Neural cell (in vitro differentiated cells): Measurements from ENCODE around the gene LPIN1. TPM values are rescaled to one million over a fixed set of nuclear protein-coding genes. Genes with fewer than 3 reads are reported as not detected.

Experiments
- H2AFZ ChIP-seq: fragments of 200-600, 300-800 bp; sonication (generic), shearing (Covaris generic); 2 replicates; pipeline ENCODE4 v1.6.0; 2014; ENCODE audit warnings: low read depth, mild to moderate bottlenecking, antibody characterized with exemption, low read length, moderate library complexity
- H3F3A ChIP-seq: fragments of 200-600 bp; shearing (Covaris generic); 2 replicates; pipeline ENCODE4 v1.6.1; 2016; ENCODE audit warnings: mild to moderate bottlenecking, moderate library complexity, mixed read lengths, antibody characterized with exemption, low read length; ENCODE audit not compliant: insufficient read depth, poor library complexity, severe bottlenecking
- H3K27ac ChIP-seq: fragments of 200-600, 300-800 bp; sonication (generic), shearing (Covaris generic); 2 replicates; pipeline ENCODE4 v1.5.1; 2014; ENCODE audit warnings: mild to moderate bottlenecking, low read length, moderate library complexity
- H3K27me3 ChIP-seq: fragments of 300-800, 200-600 bp; sonication (generic), shearing (Covaris generic); 2 replicates; pipeline ENCODE4 v1.6.0; 2014; ENCODE audit warnings: mild to moderate bottlenecking, low read depth, low read length, moderate library complexity; ENCODE audit not compliant: insufficient read depth
- H3K36me3 ChIP-seq: fragments of 300-800, 200-600 bp; sonication (generic), shearing (Covaris generic); 2 replicates; pipeline ENCODE4 v1.5.1; 2014; ENCODE audit warnings: mild to moderate bottlenecking, antibody characterized with exemption, low read length, moderate library complexity; ENCODE audit not compliant: insufficient read depth
- H3K4me2 ChIP-seq: fragments of 300-800, 200-600 bp; sonication (generic), shearing (Covaris generic); 2 replicates; pipeline ENCODE4 v1.6.0; 2014; ENCODE audit warnings: mild to moderate bottlenecking, low read length
- H3K4me3 ChIP-seq: fragments of 300-800, 200-600 bp; sonication (generic), shearing (Covaris generic); 2 replicates; pipeline ENCODE4 v1.5.1; 2014; ENCODE audit warnings: mild to moderate bottlenecking, low read length, moderate library complexity
- H3K79me2 ChIP-seq: fragments of 200-600 bp; shearing (Covaris generic); replicated peaks from 2 replicates; pipeline ENCODE4 v1.6.0; 2014; ENCODE audit warnings: mild to moderate bottlenecking, low read length, moderate library complexity; ENCODE audit not compliant: insufficient read depth
- H3K9ac ChIP-seq: fragments of 300-800, 200-600 bp; sonication (generic), shearing (Covaris generic); 2 replicates; pipeline ENCODE4 v1.6.1; 2016; ENCODE audit warnings: mild to moderate bottlenecking, low read length, mixed read lengths
- H3K9me2 ChIP-seq: fragments of 200-600 bp; shearing (Covaris generic); 2 replicates; pipeline ENCODE4 v1.6.1; 2016; ENCODE audit warnings: mild to moderate bottlenecking, low read length, mixed read lengths; ENCODE audit not compliant: insufficient read depth
- H3K9me3 ChIP-seq: fragments of 200-600, 300-800 bp; sonication (generic), shearing (Covaris generic); 2 replicates; pipeline ENCODE4 v1.6.1; 2016; ENCODE audit warnings: mild to moderate bottlenecking, mixed run types, low read length, moderate library complexity, mixed read lengths
- H4K20me1 ChIP-seq: fragments of 200-600 bp; shearing (Covaris generic); 2 replicates; pipeline ENCODE4 v1.6.1; 2016; ENCODE audit warnings: mild to moderate bottlenecking, mixed run types; ENCODE audit not compliant: insufficient read depth
- CTCF ChIP-seq: fragments of 450-650 bp; IDR thresholded peaks from 2 replicates; pipeline ENCODE4 v1.5.1; 2014; ENCODE audit warnings: antibody characterized with exemption, mild to moderate bottlenecking, moderate library complexity; ENCODE audit not compliant: poor library complexity, severe bottlenecking
- EP300 ChIP-seq: fragments of 450-650 bp; conservative IDR thresholded peaks from 2 replicates; pipeline ENCODE4 v1.6.1; 2014; ENCODE audit warnings: antibody characterized with exemption, mild to moderate bottlenecking, moderate library complexity; ENCODE audit not compliant: poor library complexity, severe bottlenecking
- EZH2 ChIP-seq: fragments of 200-600, 300-800 bp; shearing (Covaris generic), sonication (generic); IDR thresholded peaks from 2 replicates; pipeline ENCODE4 v1.6.1; 2014; ENCODE audit warnings: antibody characterized with exemption, low read length, borderline replicate concordance, mild to moderate bottlenecking; ENCODE audit not compliant: insufficient read depth, poor library complexity, severe bottlenecking
- MXI1 ChIP-seq: fragments of 450-650 bp; conservative IDR thresholded peaks from 2 replicates; pipeline ENCODE4 v1.6.1; 2014; ENCODE audit warnings: antibody characterized with exemption, mild to moderate bottlenecking; ENCODE audit not compliant: poor library complexity, severe bottlenecking
- POLR2AphosphoS5 ChIP-seq: IDR thresholded peaks from 2 replicates; pipeline ENCODE4 v1.6.1; 2012
- RAD21 ChIP-seq: fragments of 450-650 bp; conservative IDR thresholded peaks from 2 replicates; pipeline ENCODE4 v1.6.1; 2014; ENCODE audit warnings: antibody characterized with exemption, mild to moderate bottlenecking, moderate library complexity
- SMC3 ChIP-seq: fragments of 450-650 bp; conservative IDR thresholded peaks from 2 replicates; pipeline ENCODE4 v1.6.1; 2014; ENCODE audit warnings: antibody characterized with exemption, mild to moderate bottlenecking, moderate library complexity; ENCODE audit not compliant: poor library complexity
- TAF1 ChIP-seq: IDR thresholded peaks from 2 replicates; pipeline ENCODE4 v1.6.1; 2012; ENCODE audit warnings: low read depth
- polyA plus RNA-seq: library from polyadenylated mRNA; depleted of rRNA; stranded (reverse); fragments of >200 nt; gene quantifications from 2 replicates; pipeline ENCODE4 v1.2.3, GENCODE V29; 2014
- TF ChIP-seq, protein P1 (sequence below): IDR thresholded peaks from 2 replicates; pipeline ENCODE4 v1.6.1; 2012; ENCODE audit warnings: borderline replicate concordance

The LPIN1 gene
- polyA plus RNA-seq, 1 donor from 2014 or later = 47.5 TPM

- Histone ChIP-seq H3K4me3 (no peak overlapping the region), H2AFZ (no peak overlapping the region), H3K36me3 (no peaks in the 10 kb centered on the region), H4K20me1 (no peaks in the 10 kb centered on the region), H3K9me2 (no peaks in the 10 kb centered on the region), H3K79me2 (peaks cover 53% of the 10 kb centered on the region), H3K27ac (no peak overlapping the region), H3K9ac (no peak overlapping the region), H3K9me3 (no peaks in the 10 kb centered on the region), H3K4me2 (no peak overlapping the region), H3F3A (no peaks in the 10 kb centered on the region), H3K27me3 (no peaks in the 10 kb centered on the region)
- TF ChIP-seq EP300 (no peak), POLR2AphosphoS5 (no peak), MXI1 (no peak), EZH2 (no peak), TAF1 (no peak), RAD21 (no peak), CTCF (no peak), SMC3 (no peak)
- TF ChIP-seq, protein P1, sequence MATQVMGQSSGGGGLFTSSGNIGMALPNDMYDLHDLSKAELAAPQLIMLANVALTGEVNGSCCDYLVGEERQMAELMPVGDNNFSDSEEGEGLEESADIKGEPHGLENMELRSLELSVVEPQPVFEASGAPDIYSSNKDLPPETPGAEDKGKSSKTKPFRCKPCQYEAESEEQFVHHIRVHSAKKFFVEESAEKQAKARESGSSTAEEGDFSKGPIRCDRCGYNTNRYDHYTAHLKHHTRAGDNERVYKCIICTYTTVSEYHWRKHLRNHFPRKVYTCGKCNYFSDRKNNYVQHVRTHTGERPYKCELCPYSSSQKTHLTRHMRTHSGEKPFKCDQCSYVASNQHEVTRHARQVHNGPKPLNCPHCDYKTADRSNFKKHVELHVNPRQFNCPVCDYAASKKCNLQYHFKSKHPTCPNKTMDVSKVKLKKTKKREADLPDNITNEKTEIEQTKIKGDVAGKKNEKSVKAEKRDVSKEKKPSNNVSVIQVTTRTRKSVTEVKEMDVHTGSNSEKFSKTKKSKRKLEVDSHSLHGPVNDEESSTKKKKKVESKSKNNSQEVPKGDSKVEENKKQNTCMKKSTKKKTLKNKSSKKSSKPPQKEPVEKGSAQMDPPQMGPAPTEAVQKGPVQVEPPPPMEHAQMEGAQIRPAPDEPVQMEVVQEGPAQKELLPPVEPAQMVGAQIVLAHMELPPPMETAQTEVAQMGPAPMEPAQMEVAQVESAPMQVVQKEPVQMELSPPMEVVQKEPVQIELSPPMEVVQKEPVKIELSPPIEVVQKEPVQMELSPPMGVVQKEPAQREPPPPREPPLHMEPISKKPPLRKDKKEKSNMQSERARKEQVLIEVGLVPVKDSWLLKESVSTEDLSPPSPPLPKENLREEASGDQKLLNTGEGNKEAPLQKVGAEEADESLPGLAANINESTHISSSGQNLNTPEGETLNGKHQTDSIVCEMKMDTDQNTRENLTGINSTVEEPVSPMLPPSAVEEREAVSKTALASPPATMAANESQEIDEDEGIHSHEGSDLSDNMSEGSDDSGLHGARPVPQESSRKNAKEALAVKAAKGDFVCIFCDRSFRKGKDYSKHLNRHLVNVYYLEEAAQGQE = no peak
Measured at GRCh38 chr2:11753452-11753885, 7.0 kb downstream of the LPIN1 start.

DNA sequence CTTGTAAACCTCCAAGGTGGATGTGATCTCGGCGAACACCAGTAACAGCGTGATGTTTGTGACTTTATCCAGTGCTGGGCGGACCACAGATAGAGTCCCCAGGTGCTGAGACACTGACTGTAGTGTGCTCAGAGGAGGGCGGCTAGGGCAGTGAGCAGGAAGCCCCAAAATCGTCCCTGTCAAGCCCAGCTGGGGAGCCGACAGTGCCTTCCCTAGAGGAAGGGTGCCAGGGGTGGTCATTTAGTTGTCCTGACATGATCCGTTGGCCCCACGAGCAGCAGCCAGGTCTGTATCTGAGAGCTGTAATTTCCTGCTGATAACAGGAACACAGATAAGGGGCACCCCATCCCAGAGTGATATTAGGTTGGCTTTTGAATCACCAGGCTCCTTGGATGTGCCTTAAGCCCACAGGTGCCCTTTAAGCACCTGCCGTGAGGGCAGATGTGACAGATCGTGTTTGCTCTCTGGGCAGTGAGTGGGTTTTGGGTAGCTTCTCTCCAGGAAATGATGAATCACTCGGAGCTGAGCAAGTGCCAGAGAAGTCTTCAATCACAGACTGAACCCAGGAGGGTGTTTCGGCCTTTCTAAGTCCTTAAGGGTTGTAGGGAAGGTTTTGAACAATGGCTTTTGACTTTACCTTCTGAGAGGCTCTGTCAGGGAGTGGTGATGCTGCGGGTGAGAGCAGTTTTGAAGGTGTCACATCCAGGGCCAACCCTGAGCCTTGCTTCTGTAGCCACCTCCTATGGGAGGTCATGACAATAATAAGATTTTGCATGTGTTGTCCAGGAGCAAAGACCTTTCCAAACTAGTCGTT, 7.7 kb downstream of the LPIN1 start:
- Histone ChIP-seq H3K27me3 (no peaks in the 10 kb centered on the region), H3K9ac (no peak overlapping the region), H3K79me2 (peaks cover 50% of the 10 kb centered on the region), H3K9me2 (no peaks in the 10 kb centered on the region), H3K27ac (no peak overlapping the region), H4K20me1 (no peaks in the 10 kb centered on the region), H3K36me3 (no peaks in the 10 kb centered on the region), H3K4me2 (no peak overlapping the region), H2AFZ (no peak overlapping the region), H3K4me3 (no peak overlapping the region), H3K9me3 (no peaks in the 10 kb centered on the region), H3F3A (no peaks in the 10 kb centered on the region)
- TF ChIP-seq RAD21 (no peak), TAF1 (no peak), EP300 (no peak), MXI1 (no peak), POLR2AphosphoS5 (no peak), CTCF (no peak), SMC3 (no peak), EZH2 (no peak)
- TF ChIP-seq, protein P1 = no peak
